Ishikawa (cell line): ENCODE results near the gene ITGA5.

ENCODE experiments used
- CEBPB ChIP-seq: IDR thresholded peaks from 2 replicates; pipeline ENCODE4 v1.6.1; 2012
- CREB1 ChIP-seq: IDR thresholded peaks from 2 replicates; pipeline ENCODE4 v1.6.1; 2012; ENCODE audit warnings: low read depth
- EGR1 ChIP-seq: IDR thresholded peaks from 2 replicates; pipeline ENCODE4 v1.6.1; 2012
- EP300 ChIP-seq: IDR thresholded peaks from 2 replicates; pipeline ENCODE4 v1.6.1; 2012; ENCODE audit warnings: borderline replicate concordance
- FOXM1 ChIP-seq: IDR thresholded peaks from 2 replicates; pipeline ENCODE4 v1.6.1; 2012; ENCODE audit warnings: low read depth, borderline replicate concordance
- NFIC ChIP-seq: IDR thresholded peaks from 2 replicates; pipeline ENCODE4 v1.6.1; 2012
- RAD21 ChIP-seq: IDR thresholded peaks from 2 replicates; pipeline ENCODE4 v1.6.1; 2012; ENCODE audit warnings: low read depth
- TAF1 ChIP-seq: IDR thresholded peaks from 2 replicates; pipeline ENCODE4 v1.6.1; 2012; ENCODE audit warnings: low read depth, mild to moderate bottlenecking
- TCF12 ChIP-seq: IDR thresholded peaks from 2 replicates; pipeline ENCODE4 v1.6.1; 2012; ENCODE audit warnings: low read depth
- TEAD4 ChIP-seq: IDR thresholded peaks from 2 replicates; pipeline ENCODE4 v1.6.1; 2012
- YY1 ChIP-seq: IDR thresholded peaks from 2 replicates; pipeline ENCODE4 v1.6.1; 2012; ENCODE audit warnings: low read depth
- ZBTB7A ChIP-seq: IDR thresholded peaks from 2 replicates; pipeline ENCODE4 v1.6.1; 2012; ENCODE audit warnings: low read depth
- TF ChIP-seq, protein P1 (sequence below): IDR thresholded peaks from 2 replicates; pipeline ENCODE4 v1.6.1; 2012
- TF ChIP-seq, protein P2 (sequence below): IDR thresholded peaks from 2 replicates; pipeline ENCODE4 v1.6.1; 2012
- TF ChIP-seq, protein P3 (sequence below): IDR thresholded peaks from 2 replicates; pipeline ENCODE4 v1.6.1; 2012; ENCODE audit warnings: low read depth, mild to moderate bottlenecking

The ITGA5 gene

DNA sequence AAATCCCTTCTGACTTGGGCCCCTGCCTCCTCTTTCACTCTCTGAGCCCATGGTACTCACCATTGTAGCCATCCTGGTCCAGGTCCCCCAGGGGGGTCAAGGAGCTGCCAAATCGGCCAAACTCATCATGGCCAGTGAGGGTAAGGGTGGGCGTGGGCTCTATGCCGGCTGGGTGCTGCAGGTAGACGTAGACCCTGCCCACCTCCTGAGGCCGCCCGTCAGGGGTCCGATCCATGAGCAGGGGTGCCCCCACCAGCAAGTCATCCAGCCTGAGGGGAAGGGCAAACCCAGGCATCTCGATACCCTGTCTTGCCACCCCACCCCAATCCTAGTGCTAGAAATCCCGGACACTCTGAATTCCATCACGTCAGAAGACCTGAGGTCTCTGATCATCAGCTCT is 14.0 kb downstream of the ITGA5 start:
- no peak for TF ChIP-seq ZBTB7A
- TF ChIP-seq YY1 = no peak

DNA sequence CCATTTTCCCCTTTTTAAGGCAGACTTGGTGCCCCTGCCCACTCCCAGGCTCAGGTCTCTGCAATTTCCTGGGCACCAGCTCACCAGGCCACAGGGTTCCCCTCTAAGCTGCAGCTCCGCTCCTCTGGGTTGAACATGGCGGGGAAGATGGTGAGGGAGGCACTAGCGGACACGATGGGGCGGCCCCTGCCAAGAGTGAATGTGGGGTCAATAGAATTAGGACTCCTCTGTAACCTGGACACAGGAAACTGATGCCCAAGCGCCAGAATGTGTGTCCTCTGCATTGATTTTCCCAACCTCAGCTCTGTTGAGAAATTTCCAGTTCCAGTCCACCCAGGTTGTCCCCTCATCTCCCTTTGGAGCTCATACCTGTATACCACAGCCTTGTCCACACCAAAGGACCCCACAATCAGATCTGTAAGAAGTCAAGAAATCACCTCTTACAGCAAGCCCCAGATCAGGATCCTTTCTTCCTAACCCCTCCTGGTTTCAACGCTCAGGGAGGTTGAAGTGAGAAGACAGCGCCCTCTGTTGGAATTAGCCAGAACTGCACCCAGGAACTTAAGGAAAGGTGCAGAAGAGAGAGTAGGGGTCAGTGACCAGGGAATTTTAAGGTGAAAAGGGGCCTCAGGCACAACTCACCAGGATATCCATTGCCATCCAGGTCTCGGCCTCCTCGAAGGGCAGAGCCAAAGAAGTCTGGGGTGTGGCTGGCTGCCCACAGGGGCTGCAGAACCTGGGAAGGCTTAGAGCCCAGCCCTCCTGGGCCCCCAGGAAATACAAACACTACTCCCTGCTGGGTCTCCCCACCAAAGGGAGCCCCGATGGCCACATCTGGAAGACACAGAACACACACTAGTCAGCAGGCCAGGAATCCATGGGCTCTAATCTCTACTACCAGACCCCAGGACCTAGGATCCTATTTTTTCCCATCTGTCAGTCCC is 14.7 kb downstream of the ITGA5 start:
- TF ChIP-seq YY1 (no peak), RAD21 (peak; percentile 46), EGR1 (no peak), EP300 (no peak)
- TF ChIP-seq, protein P1, sequence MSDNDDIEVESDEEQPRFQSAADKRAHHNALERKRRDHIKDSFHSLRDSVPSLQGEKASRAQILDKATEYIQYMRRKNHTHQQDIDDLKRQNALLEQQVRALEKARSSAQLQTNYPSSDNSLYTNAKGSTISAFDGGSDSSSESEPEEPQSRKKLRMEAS = no peak

DNA sequence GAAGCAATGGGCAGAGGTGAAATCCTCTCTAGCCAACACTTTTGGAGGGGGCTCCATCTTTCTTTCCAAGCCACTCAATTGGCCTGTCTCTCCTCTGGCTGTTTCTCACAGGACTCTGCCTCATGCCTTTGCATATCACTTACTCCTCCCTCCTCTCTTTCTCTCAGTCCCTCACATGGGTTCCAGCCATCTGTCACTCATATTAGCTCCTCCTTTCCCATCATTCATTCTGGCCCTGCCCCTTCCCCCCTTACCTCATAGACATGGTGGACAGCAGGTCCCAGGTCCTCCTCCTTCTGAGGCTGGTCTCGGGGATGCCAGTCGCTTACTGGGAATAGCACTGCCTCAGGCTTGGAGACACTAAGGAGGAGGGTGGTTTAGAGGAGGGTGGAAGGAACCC is 17.9 kb downstream of the ITGA5 start:
- TF ChIP-seq, protein P2, sequence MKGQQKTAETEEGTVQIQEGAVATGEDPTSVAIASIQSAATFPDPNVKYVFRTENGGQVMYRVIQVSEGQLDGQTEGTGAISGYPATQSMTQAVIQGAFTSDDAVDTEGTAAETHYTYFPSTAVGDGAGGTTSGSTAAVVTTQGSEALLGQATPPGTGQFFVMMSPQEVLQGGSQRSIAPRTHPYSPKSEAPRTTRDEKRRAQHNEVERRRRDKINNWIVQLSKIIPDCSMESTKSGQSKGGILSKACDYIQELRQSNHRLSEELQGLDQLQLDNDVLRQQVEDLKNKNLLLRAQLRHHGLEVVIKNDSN = no peak

DNA sequence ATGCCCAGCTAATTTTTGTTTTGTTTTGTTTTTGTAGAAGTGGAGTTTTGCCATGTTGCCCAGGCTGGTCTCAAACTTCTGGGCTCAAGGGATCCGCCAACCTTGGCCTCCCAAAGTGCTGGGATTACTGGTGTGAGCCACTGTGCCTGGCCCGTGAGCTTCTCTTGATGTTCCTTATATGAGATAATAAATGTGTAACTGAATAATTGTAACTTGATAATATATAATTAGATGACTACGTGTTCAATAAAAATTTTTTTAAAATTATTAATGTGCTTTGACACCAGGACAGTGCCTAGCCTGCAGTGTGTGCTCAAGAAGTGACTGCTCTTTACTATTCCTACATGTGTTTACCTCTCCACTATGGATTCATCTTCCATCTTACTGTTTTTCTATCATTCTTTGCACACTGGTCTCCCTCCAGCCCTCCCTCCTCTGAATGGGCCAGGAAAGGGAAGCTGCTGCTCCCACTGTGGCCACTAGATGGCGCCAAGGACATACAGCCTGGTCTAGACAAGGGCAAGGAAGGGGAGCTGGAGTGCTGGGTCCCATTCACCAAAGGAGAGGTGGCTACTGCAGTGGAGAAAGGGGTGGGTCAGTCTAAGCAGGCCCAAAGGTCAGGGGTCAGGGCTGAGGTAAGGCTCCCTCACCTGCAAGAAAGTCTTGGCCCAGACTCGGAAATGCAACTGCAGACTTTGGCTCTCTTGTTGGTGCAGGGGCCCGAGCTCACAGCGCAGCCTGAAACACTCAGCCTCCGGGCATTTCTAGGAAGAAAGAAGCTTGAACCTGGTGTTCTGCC is 19.9 kb downstream of the ITGA5 start:
- TF ChIP-seq EP300 = no peak
- TF ChIP-seq ZBTB7A = no peak
- no peak for TF ChIP-seq TEAD4
- peak; percentile 99 for TF ChIP-seq RAD21

DNA sequence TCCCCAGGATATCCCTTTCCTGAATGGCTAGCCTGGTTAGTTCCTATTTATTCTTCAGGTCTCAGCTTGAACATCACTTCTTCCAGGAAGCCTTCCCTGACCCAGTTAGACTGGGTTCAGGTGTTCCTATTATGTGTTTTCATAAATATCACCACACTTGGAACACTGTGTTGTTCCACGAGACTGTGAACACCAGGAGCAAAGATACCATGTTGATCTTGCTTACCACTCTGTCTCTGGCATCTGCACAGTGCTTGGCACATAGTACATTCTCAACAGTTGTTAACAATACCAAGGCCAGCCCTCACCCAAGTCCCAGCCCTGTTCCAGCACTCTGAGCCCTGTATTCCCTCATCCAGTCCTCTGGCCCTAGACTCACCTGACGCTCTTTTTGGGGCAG is 20.8 kb downstream of the ITGA5 start:
- TF ChIP-seq, protein P1 = no peak
- TF ChIP-seq TCF12 (no peak), TAF1 (no peak), FOXM1 (no peak), EP300 (no peak), CEBPB (no peak), NFIC (no peak), EGR1 (no peak), CREB1 (no peak), TEAD4 (no peak)
- TF ChIP-seq, protein P2 = no peak

DNA sequence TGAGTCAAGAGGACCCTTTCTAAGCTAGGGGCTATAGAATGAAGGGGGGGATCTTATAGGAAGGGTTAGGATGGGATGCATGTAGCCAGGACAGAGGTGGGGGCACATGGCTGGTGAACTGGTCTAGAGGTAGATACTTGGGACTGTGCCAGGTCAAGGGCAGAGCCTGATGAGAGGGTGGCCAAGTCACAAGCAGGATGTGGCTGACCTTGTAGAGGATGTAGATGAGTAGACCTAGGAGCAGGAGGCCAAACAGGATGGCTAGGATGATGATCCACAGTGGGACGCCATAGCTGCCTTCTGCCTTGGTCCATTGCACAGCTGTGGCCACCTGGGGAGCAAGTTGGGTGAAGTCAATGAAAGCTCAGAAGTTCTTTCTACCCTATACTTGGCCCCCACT is 21.9 kb downstream of the ITGA5 start:
- TF ChIP-seq, protein P3, sequence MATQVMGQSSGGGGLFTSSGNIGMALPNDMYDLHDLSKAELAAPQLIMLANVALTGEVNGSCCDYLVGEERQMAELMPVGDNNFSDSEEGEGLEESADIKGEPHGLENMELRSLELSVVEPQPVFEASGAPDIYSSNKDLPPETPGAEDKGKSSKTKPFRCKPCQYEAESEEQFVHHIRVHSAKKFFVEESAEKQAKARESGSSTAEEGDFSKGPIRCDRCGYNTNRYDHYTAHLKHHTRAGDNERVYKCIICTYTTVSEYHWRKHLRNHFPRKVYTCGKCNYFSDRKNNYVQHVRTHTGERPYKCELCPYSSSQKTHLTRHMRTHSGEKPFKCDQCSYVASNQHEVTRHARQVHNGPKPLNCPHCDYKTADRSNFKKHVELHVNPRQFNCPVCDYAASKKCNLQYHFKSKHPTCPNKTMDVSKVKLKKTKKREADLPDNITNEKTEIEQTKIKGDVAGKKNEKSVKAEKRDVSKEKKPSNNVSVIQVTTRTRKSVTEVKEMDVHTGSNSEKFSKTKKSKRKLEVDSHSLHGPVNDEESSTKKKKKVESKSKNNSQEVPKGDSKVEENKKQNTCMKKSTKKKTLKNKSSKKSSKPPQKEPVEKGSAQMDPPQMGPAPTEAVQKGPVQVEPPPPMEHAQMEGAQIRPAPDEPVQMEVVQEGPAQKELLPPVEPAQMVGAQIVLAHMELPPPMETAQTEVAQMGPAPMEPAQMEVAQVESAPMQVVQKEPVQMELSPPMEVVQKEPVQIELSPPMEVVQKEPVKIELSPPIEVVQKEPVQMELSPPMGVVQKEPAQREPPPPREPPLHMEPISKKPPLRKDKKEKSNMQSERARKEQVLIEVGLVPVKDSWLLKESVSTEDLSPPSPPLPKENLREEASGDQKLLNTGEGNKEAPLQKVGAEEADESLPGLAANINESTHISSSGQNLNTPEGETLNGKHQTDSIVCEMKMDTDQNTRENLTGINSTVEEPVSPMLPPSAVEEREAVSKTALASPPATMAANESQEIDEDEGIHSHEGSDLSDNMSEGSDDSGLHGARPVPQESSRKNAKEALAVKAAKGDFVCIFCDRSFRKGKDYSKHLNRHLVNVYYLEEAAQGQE = no peak
- TF ChIP-seq, protein P2 = no peak
- no peak for TF ChIP-seq CREB1
- TF ChIP-seq, protein P1 = no peak
- no peak for TF ChIP-seq CEBPB

DNA sequence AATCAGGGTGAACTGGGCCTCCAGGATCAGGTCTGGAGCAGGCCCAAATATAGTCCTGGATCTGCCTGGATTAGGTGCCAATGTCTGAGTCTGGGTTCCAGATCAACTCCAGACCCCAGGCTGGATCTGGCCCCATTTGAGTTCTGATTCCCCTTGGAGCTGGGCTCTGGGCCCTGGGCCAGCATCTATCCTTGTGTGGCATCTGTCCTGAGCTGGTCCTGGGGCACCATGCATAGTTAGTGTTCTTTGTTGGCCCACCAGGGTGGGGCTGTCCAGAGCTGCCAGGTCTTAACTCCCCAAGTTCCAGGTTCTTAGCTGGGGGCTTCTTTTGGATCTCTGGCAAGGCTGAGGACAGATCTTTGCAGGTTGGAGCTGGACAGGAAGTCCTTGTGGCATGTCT is 23.5 kb downstream of the ITGA5 start:
- TF ChIP-seq CEBPB (no peak), TAF1 (no peak), RAD21 (no peak), CREB1 (no peak), YY1 (no peak), EP300 (no peak), TCF12 (no peak), NFIC (no peak), ZBTB7A (no peak), TEAD4 (no peak), FOXM1 (no peak), EGR1 (no peak)
- TF ChIP-seq, protein P1 = no peak
- TF ChIP-seq, protein P3 = no peak
- TF ChIP-seq, protein P2 = no peak
